ENCODE measurements around the gene REV1. TPM values are rescaled to one million over a fixed set of nuclear protein-coding genes. Genes with fewer than 3 reads are reported as not detected.

The REV1 gene
- total RNA-seq, 1 experiment from 2014 or later = 34.3 TPM

GRCh38 chr2:99476629-99477028, 13.2 kb downstream of the REV1 start:
- intact Hi-C loops (cut with micrococcal nuclease) = no loop called here
- Histone ChIP-seq H3K4me1 (ENCODE audit: control insufficient read depth in 1 of 2, insufficient read depth in 2 of 2, low read length in 2 of 2) (peaks cover 0 to 18% of the 10 kb centered on the region in 2 experiments; a peak in 2 of 4 replicates), H3K9me3 (ENCODE audit: control insufficient read depth in 1 of 2, insufficient read depth in 1 of 2, low read depth in 1 of 2, low read length in 2 of 2) (no peaks in the 10 kb centered on the region), H3K4me3 (replicated peaks in 1 of 2; ENCODE audit: low read depth in 1 of 2, low read length in 2 of 2) (no peak overlapping the region), H3K9me2 (ENCODE audit: insufficient read depth) (no peaks in the 10 kb centered on the region), H3K36me3 (ENCODE audit: control insufficient read depth in 1 of 2, insufficient read depth in 2 of 2, low read length in 2 of 2) (no peaks in the 10 kb centered on the region), H4K20me1 (ENCODE audit: insufficient read depth) (0 out of 2 replicates have a peak, but pooled peaks cover 5% of the 10 kb centered on the region), H3K27ac (ENCODE audit: low read depth, low read length) (no peak overlapping the region), H3K79me2 (ENCODE audit: insufficient read depth, low read length) (peaks cover 100% of the 10 kb centered on the region), H2AFZ (ENCODE audit: low read depth, low read length, poor library complexity, severe bottlenecking) (no peak overlapping the region), H3K9ac (ENCODE audit: low read length) (no peak overlapping the region), H3K27me3 (ENCODE audit: insufficient read depth, low read length) (no peaks in the 10 kb centered on the region), H3K4me2 (ENCODE audit: low read length) (no peak overlapping the region)
- ChIA-PET POLR2A (no interaction called here), RAD21 (ENCODE audit: low non-redundant PET in 1 of 2, low total read pairs in 2 of 2, uncharacterized antibody in 2 of 2, unreplicated experiment in 2 of 2) (no interaction called here), CTCF (no interaction called here)
- DNase-seq (ENCODE audit: low read depth, low spot score) = no peak
- TF ChIP-seq EGR1 (IDR thresholded peaks at IDR 0.05; ENCODE audit: low read depth) (no peak), MAX (IDR thresholded peaks at IDR 0.05) (no peak), ZNF274 (IDR thresholded peaks at IDR 0.05; ENCODE audit: low read depth, low read length) (no peak), YY1 (IDR thresholded peaks at IDR 0.05; ENCODE audit: extremely low read depth, insufficient replicate concordance, low read depth, low read length) (no peak), FOSL1 (IDR thresholded peaks at IDR 0.05; ENCODE audit: low read depth) (no peak), SP1 (IDR thresholded peaks at IDR 0.05; ENCODE audit: low read depth) (no peak), CBX3 (IDR thresholded peaks at IDR 0.05; ENCODE audit: low read depth) (no peak), EZH2phosphoT487 (IDR thresholded peaks at IDR 0.05; ENCODE audit: borderline replicate concordance) (no peak), CEBPB (IDR thresholded peaks at IDR 0.05; ENCODE audit: low read depth) (no peak), RAD21 (IDR thresholded peaks at IDR 0.05; ENCODE audit: low read depth) (no peak), SRF (IDR thresholded peaks at IDR 0.05; ENCODE audit: low read depth) (no peak), TCF7L2 (IDR thresholded peaks at IDR 0.05; ENCODE audit: borderline replicate concordance, extremely low read depth, insufficient read depth, insufficient read length) (no peak), POLR2AphosphoS5 (IDR thresholded peaks at IDR 0.05; ENCODE audit: low read depth, low read length) (no peak), POLR2A (IDR thresholded peaks at IDR 0.05; ENCODE audit: borderline replicate concordance, extremely low read depth, insufficient read depth, insufficient read length) (no peak), ATF3 (IDR thresholded peaks at IDR 0.05) (no peak), ELF1 (IDR thresholded peaks at IDR 0.05; ENCODE audit: borderline replicate concordance, low read depth) (no peak)
- TF ChIP-seq, protein P1, sequence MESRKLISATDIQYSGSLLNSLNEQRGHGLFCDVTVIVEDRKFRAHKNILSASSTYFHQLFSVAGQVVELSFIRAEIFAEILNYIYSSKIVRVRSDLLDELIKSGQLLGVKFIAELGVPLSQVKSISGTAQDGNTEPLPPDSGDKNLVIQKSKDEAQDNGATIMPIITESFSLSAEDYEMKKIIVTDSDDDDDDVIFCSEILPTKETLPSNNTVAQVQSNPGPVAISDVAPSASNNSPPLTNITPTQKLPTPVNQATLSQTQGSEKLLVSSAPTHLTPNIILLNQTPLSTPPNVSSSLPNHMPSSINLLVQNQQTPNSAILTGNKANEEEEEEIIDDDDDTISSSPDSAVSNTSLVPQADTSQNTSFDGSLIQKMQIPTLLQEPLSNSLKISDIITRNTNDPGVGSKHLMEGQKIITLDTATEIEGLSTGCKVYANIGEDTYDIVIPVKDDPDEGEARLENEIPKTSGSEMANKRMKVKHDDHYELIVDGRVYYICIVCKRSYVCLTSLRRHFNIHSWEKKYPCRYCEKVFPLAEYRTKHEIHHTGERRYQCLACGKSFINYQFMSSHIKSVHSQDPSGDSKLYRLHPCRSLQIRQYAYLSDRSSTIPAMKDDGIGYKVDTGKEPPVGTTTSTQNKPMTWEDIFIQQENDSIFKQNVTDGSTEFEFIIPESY (IDR thresholded peaks at IDR 0.05; ENCODE audit: extremely low read depth, insufficient replicate concordance, low read length) = no peak
- TF ChIP-seq, protein P2, sequence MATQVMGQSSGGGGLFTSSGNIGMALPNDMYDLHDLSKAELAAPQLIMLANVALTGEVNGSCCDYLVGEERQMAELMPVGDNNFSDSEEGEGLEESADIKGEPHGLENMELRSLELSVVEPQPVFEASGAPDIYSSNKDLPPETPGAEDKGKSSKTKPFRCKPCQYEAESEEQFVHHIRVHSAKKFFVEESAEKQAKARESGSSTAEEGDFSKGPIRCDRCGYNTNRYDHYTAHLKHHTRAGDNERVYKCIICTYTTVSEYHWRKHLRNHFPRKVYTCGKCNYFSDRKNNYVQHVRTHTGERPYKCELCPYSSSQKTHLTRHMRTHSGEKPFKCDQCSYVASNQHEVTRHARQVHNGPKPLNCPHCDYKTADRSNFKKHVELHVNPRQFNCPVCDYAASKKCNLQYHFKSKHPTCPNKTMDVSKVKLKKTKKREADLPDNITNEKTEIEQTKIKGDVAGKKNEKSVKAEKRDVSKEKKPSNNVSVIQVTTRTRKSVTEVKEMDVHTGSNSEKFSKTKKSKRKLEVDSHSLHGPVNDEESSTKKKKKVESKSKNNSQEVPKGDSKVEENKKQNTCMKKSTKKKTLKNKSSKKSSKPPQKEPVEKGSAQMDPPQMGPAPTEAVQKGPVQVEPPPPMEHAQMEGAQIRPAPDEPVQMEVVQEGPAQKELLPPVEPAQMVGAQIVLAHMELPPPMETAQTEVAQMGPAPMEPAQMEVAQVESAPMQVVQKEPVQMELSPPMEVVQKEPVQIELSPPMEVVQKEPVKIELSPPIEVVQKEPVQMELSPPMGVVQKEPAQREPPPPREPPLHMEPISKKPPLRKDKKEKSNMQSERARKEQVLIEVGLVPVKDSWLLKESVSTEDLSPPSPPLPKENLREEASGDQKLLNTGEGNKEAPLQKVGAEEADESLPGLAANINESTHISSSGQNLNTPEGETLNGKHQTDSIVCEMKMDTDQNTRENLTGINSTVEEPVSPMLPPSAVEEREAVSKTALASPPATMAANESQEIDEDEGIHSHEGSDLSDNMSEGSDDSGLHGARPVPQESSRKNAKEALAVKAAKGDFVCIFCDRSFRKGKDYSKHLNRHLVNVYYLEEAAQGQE (IDR thresholded peaks at IDR 0.05; ENCODE audit: low read depth) = no peak
- TF ChIP-seq, protein P3, sequence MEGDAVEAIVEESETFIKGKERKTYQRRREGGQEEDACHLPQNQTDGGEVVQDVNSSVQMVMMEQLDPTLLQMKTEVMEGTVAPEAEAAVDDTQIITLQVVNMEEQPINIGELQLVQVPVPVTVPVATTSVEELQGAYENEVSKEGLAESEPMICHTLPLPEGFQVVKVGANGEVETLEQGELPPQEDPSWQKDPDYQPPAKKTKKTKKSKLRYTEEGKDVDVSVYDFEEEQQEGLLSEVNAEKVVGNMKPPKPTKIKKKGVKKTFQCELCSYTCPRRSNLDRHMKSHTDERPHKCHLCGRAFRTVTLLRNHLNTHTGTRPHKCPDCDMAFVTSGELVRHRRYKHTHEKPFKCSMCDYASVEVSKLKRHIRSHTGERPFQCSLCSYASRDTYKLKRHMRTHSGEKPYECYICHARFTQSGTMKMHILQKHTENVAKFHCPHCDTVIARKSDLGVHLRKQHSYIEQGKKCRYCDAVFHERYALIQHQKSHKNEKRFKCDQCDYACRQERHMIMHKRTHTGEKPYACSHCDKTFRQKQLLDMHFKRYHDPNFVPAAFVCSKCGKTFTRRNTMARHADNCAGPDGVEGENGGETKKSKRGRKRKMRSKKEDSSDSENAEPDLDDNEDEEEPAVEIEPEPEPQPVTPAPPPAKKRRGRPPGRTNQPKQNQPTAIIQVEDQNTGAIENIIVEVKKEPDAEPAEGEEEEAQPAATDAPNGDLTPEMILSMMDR (IDR thresholded peaks at IDR 0.05 in 2 of 3, conservative IDR thresholded peaks at IDR 0.05 in 1 of 3; ENCODE audit: borderline replicate concordance in 1 of 3, insufficient read depth in 1 of 3, low read depth in 2 of 3, low read length in 2 of 3) = no peak
- ATAC-seq = no peak
- BruUV-seq (replicated peaks) = no TSS peak
